Measurements from ENCODE around the gene AQP12A.

The AQP12A gene

DNA sequence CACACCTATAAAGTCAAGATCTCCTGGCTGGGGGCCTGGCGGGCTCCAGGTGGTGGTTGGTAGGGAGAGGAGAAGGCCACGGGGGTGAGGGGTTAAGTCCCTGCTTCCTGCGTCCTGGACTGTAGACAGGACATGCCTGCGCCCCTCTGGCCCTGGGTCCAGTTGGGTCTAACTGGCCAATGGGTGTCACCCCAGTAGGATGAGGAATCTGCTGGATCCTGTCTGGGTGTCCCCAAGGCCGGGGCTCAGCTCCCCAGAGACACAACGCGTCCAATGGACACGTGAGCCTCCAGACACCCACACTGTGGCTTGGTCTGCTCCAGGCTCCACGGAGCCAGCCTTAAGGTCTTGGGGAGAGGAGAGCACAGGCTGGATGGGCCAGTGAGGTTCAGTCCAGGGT is 19.6 kb downstream of the AQP12A start:
- H2BK5ac ChIP-seq (ENCODE audit: low read length) = peak overlapping the region; percentile 49
- H3K27me3 ChIP-seq (ENCODE audit: control insufficient read depth in 3 of 3, insufficient read depth in 3 of 3, low read depth in 1 of 3, low read length in 3 of 3) = peaks cover 0 to 15% (median 0%) of the 10 kb centered on the region in 3 experiments
- no peaks in the 10 kb centered on the region for H3K79me1 ChIP-seq (ENCODE audit: low read depth, low read length)
- H3K4me3 ChIP-seq (ENCODE audit: low read length in 2 of 2) = no peak overlapping the region
- H2BK120ac ChIP-seq (ENCODE audit: low read depth, low read length) = peak overlapping the region; percentile 52
- no peak overlapping the region for H3K9ac ChIP-seq (ENCODE audit: low read depth, low read length, poor library complexity)
- H3K27ac ChIP-seq (replicated peaks; ENCODE audit: low read length) = no peak overlapping the region
- H3K14ac ChIP-seq (ENCODE audit: low read length) = no peak overlapping the region
- peak overlapping the region; percentile 75 for H3K23ac ChIP-seq (ENCODE audit: low read depth, low read length, poor library complexity)
- H3K9me3 ChIP-seq (replicated peaks in 1 of 2; ENCODE audit: control insufficient read depth in 2 of 2, insufficient read depth in 1 of 2, low read depth in 1 of 2, low read length in 2 of 2) = no peaks in the 10 kb centered on the region
- H3K36me3 ChIP-seq (replicated peaks in 1 of 2; ENCODE audit: control insufficient read depth in 2 of 2, insufficient read depth in 2 of 2, low read length in 2 of 2) = peaks cover 0 to 3% of the 10 kb centered on the region in 2 donors
- H2AFZ ChIP-seq (ENCODE audit: low read length) = no peak overlapping the region
- WGBS, 2 donors (ENCODE audit: extremely low coverage in 2 of 2, insufficient read length in 2 of 2, insufficient replicate concordance in 1 of 2) = no CpG with 5 or more reads among the region's 9 CpGs
- peak overlapping the region; percentile 21 for H2AK5ac ChIP-seq (ENCODE audit: low read depth, low read length)
- H4K8ac ChIP-seq (ENCODE audit: low read depth, low read length) = peak overlapping the region; percentile 4
- no peak for DNase-seq (ENCODE audit: low spot score)
- H3K4ac ChIP-seq (ENCODE audit: low read length) = no peak overlapping the region
- H2BK15ac ChIP-seq (ENCODE audit: low read length) = no peak overlapping the region
- H3K4me1 ChIP-seq (ENCODE audit: control insufficient read depth in 2 of 2, insufficient read depth in 1 of 2, low read depth in 1 of 2, low read length in 2 of 2) = no peaks in the 10 kb centered on the region
- no peak overlapping the region for H2BK12ac ChIP-seq (ENCODE audit: low read length)
- H3K4me2 ChIP-seq (ENCODE audit: insufficient read depth, low read length, poor library complexity, severe bottlenecking) = no peak overlapping the region
- H3K18ac ChIP-seq (ENCODE audit: low read length) = peak overlapping the region; percentile 77
- H4K91ac ChIP-seq (ENCODE audit: low read depth, low read length, poor library complexity) = no peak overlapping the region

DNA sequence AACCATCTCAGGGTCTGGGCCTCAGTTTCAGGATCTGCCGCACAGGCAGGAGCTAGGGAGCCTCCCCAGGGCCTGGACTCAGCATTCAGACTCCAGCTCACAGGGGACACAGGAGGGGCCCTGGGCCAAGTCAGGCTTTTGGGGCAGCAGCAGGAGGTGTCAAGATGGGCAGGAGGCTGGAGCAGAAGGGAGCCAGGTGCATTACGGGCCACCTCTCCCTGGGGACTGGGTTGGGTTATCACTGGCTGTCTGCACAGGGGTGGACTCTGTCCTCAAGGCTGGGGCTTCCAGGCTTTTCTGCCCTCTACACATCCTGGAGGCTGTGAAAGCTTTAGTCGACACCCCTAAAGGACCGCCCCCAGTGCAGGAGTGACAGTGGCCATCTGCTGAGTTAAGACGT is 20.0 kb downstream of the AQP12A start:
- Histone ChIP-seq H3K9ac (ENCODE audit: low read depth, low read length, poor library complexity) (no peak overlapping the region), H3K9me3 (replicated peaks in 1 of 2; ENCODE audit: control insufficient read depth in 2 of 2, insufficient read depth in 1 of 2, low read depth in 1 of 2, low read length in 2 of 2) (no peaks in the 10 kb centered on the region), H3K36me3 (replicated peaks in 1 of 2; ENCODE audit: control insufficient read depth in 2 of 2, insufficient read depth in 2 of 2, low read length in 2 of 2) (peaks cover 0 to 4% of the 10 kb centered on the region in 2 donors), H3K27ac (replicated peaks; ENCODE audit: low read length) (no peak overlapping the region), H2BK5ac (ENCODE audit: low read length) (peak overlapping the region; percentile 49), H2BK15ac (ENCODE audit: low read length) (no peak overlapping the region), H3K27me3 (ENCODE audit: control insufficient read depth in 3 of 3, insufficient read depth in 3 of 3, low read depth in 1 of 3, low read length in 3 of 3) (peaks cover 0 to 11% (median 0%) of the 10 kb centered on the region in 3 experiments), H3K23ac (ENCODE audit: low read depth, low read length, poor library complexity) (peak overlapping the region; percentile 75), H4K91ac (ENCODE audit: low read depth, low read length, poor library complexity) (no peak overlapping the region), H3K79me1 (ENCODE audit: low read depth, low read length) (no peaks in the 10 kb centered on the region), H3K14ac (ENCODE audit: low read length) (no peak overlapping the region), H3K4ac (ENCODE audit: low read length) (no peak overlapping the region), H2BK12ac (ENCODE audit: low read length) (no peak overlapping the region), H2BK120ac (ENCODE audit: low read depth, low read length) (peak overlapping the region; percentile 36), H3K4me3 (ENCODE audit: low read length in 2 of 2) (no peak overlapping the region), H4K8ac (ENCODE audit: low read depth, low read length) (no peak overlapping the region), H3K4me1 (ENCODE audit: control insufficient read depth in 2 of 2, insufficient read depth in 1 of 2, low read depth in 1 of 2, low read length in 2 of 2) (no peaks in the 10 kb centered on the region), H2AK5ac (ENCODE audit: low read depth, low read length) (peak overlapping the region; percentile 25), H2AFZ (ENCODE audit: low read length) (no peak overlapping the region), H3K18ac (ENCODE audit: low read length) (no peak overlapping the region), H3K4me2 (ENCODE audit: insufficient read depth, low read length, poor library complexity, severe bottlenecking) (no peak overlapping the region)
- WGBS, 2 donors (ENCODE audit: extremely low coverage in 2 of 2, insufficient read length in 2 of 2, insufficient replicate concordance in 1 of 2) = no CpG with 5 or more reads among the region's 5 CpGs
- DNase-seq (ENCODE audit: low spot score) = no peak

DNA sequence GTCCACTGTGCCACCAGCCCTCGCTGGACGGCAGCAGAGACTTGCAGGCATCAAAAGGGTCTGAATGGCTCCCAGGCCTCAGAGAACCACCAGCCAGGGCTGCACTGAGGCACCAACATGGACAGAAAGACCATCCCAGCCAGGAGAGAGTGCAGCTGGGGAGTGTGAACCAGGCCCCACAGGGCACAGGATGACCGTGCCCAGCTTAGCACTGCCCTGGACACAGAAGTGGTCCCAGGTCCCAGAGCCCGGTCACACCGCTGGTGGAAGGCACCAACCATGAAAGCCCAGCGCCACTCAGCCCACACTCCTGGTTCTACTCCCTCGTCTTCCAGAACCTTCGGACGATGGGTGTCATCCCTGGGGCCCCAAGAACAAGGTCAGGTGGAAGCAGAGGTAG is 20.5 kb downstream of the AQP12A start:
- no peak for DNase-seq (ENCODE audit: low spot score)
- Histone ChIP-seq H3K4me2 (ENCODE audit: insufficient read depth, low read length, poor library complexity, severe bottlenecking) (no peak overlapping the region), H3K14ac (ENCODE audit: low read length) (no peak overlapping the region), H2BK12ac (ENCODE audit: low read length) (no peak overlapping the region), H2AFZ (ENCODE audit: low read length) (no peak overlapping the region), H3K18ac (ENCODE audit: low read length) (peak overlapping the region; percentile 66), H3K9ac (ENCODE audit: low read depth, low read length, poor library complexity) (peak overlapping the region; percentile 13), H3K4me1 (ENCODE audit: control insufficient read depth in 2 of 2, insufficient read depth in 1 of 2, low read depth in 1 of 2, low read length in 2 of 2) (no peaks in the 10 kb centered on the region), H3K27ac (replicated peaks; ENCODE audit: low read length) (no peak overlapping the region), H2AK5ac (ENCODE audit: low read depth, low read length) (peak overlapping the region; percentile 25), H3K23ac (ENCODE audit: low read depth, low read length, poor library complexity) (peak overlapping the region; percentile 75), H3K27me3 (ENCODE audit: control insufficient read depth in 3 of 3, insufficient read depth in 3 of 3, low read depth in 1 of 3, low read length in 3 of 3) (peaks cover 0 to 8% (median 0%) of the 10 kb centered on the region in 3 experiments), H4K8ac (ENCODE audit: low read depth, low read length) (no peak overlapping the region), H4K91ac (ENCODE audit: low read depth, low read length, poor library complexity) (no peak overlapping the region), H3K4me3 (ENCODE audit: low read length in 2 of 2) (no peak overlapping the region), H3K9me3 (replicated peaks in 1 of 2; ENCODE audit: control insufficient read depth in 2 of 2, insufficient read depth in 1 of 2, low read depth in 1 of 2, low read length in 2 of 2) (no peaks in the 10 kb centered on the region), H3K36me3 (replicated peaks in 1 of 2; ENCODE audit: control insufficient read depth in 2 of 2, insufficient read depth in 2 of 2, low read length in 2 of 2) (peaks cover 2 to 5% of the 10 kb centered on the region in 2 donors), H2BK15ac (ENCODE audit: low read length) (no peak overlapping the region), H3K4ac (ENCODE audit: low read length) (no peak overlapping the region), H2BK5ac (ENCODE audit: low read length) (peak overlapping the region; percentile 49), H3K79me1 (ENCODE audit: low read depth, low read length) (no peaks in the 10 kb centered on the region), H2BK120ac (ENCODE audit: low read depth, low read length) (peak overlapping the region; percentile 36)
- WGBS, 2 donors (ENCODE audit: extremely low coverage in 2 of 2, insufficient read length in 2 of 2, insufficient replicate concordance in 1 of 2) = no CpG with 5 or more reads among the region's 9 CpGs

DNA sequence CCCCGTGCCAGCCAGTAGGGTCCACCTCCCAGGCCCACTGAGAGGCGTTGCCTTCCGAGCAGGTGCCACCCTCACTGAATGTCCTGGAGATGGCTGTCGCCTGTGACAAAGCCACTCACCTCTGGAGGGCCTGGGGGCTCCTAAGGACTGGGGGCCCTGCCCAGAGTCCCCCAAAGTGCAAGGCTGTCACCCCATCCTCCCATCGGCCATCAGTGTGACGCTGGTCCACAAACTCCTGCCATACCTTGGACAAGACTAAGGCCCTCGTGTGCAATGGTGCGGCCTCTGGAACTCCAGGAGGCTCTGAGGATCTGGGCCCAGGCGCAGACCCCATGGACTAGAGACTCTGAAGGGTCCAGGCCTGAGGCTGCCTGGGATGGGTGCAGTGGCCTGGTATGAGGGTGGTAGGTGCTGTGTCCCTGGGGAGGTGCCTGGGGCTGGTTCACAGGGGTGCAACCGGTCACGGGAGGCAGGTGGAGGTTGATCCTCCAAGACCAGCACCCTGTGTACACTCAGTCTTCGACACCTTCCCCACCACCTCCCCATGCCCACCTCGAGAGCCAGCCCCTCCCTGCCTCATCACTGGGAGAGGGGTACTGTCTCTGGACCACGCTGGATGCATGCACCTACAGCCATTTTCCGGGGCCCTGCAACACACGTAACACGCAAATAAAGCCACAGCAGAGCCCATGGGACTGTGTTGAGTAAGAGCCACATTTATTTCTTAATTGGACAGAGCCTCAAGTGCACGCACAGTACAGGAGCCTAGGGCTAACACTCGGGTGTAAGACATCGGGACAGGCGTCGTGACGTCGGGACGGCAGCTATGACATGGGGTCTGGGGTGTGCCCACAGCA is 21.6 kb downstream of the AQP12A start:
- Histone ChIP-seq H3K14ac (ENCODE audit: low read length) (no peak overlapping the region), H4K8ac (ENCODE audit: low read depth, low read length) (no peak overlapping the region), H2BK15ac (ENCODE audit: low read length) (no peak overlapping the region), H3K79me1 (ENCODE audit: low read depth, low read length) (peaks cover 5% of the 10 kb centered on the region), H2BK120ac (ENCODE audit: low read depth, low read length) (no peak overlapping the region), H3K9me3 (replicated peaks in 1 of 2; ENCODE audit: control insufficient read depth in 2 of 2, insufficient read depth in 1 of 2, low read depth in 1 of 2, low read length in 2 of 2) (no peaks in the 10 kb centered on the region), H3K27ac (replicated peaks; ENCODE audit: low read length) (no peak overlapping the region), H2BK5ac (ENCODE audit: low read length) (no peak overlapping the region), H3K23ac (ENCODE audit: low read depth, low read length, poor library complexity) (peak overlapping the region; percentile 81), H3K36me3 (replicated peaks in 1 of 2; ENCODE audit: control insufficient read depth in 2 of 2, insufficient read depth in 2 of 2, low read length in 2 of 2) (peaks cover 9 to 17% of the 10 kb centered on the region in 2 donors), H3K4ac (ENCODE audit: low read length) (no peak overlapping the region), H3K4me2 (ENCODE audit: insufficient read depth, low read length, poor library complexity, severe bottlenecking) (no peak overlapping the region), H2AK5ac (ENCODE audit: low read depth, low read length) (no peak overlapping the region), H2AFZ (ENCODE audit: low read length) (no peak overlapping the region), H2BK12ac (ENCODE audit: low read length) (no peak overlapping the region), H3K9ac (ENCODE audit: low read depth, low read length, poor library complexity) (no peak overlapping the region), H3K4me1 (ENCODE audit: control insufficient read depth in 2 of 2, insufficient read depth in 1 of 2, low read depth in 1 of 2, low read length in 2 of 2) (no peaks in the 10 kb centered on the region), H3K4me3 (ENCODE audit: low read length in 2 of 2) (peak overlapping the region in 1 of 2 donors; percentile 48), H3K27me3 (ENCODE audit: control insufficient read depth in 3 of 3, insufficient read depth in 3 of 3, low read depth in 1 of 3, low read length in 3 of 3) (peaks cover 0 to 2% (median 0%) of the 10 kb centered on the region in 3 experiments), H3K18ac (ENCODE audit: low read length) (no peak overlapping the region), H4K91ac (ENCODE audit: low read depth, low read length, poor library complexity) (no peak overlapping the region)
- no CpG with 5 or more reads among the region's 25 CpGs for WGBS, 2 donors (ENCODE audit: extremely low coverage in 2 of 2, insufficient read length in 2 of 2, insufficient replicate concordance in 1 of 2)
- DNase-seq (ENCODE audit: low spot score) = no peak
